CD4-positive, alpha-beta T cell (primary cell): ENCODE results near the gene SLC26A9. TPM values are rescaled to one million over a fixed set of nuclear protein-coding genes. Genes with fewer than 3 reads are reported as not detected.

Source experiments
- ATAC-seq: fragments of 200-7000 bp; cut with Tn5 transposase; one replicate; pipeline ENCODE4 v1.10.0; 2022; ENCODE audit warnings: mild to moderate bottlenecking; ENCODE audit not compliant: poor library complexity
- CTCF ChIA-PET: fragments of 350-600 bp; sonication (Branson Sonifier 250); formaldehyde crosslinking; loops from one replicate; lab custom pipeline; 2021; ENCODE audit warnings: antibody characterized with exemption, inconsistent platforms; lab: Charles Lee
- POLR2A ChIA-PET: fragments of 350-600 bp; sonication (Branson Sonifier 250); formaldehyde crosslinking; loops from one replicate; lab custom pipeline; 2021; ENCODE audit warnings: antibody characterized with exemption, inconsistent platforms; lab: Charles Lee
- DNase-seq, 14 experiments: peaks; one replicate each; pipeline ENCODE4 v3.0.0-alpha.2; 2013 to 2020; ENCODE audit warnings: mixed read lengths in 2 of 14
- H3K27ac ChIP-seq, 2 donors: one replicate each; pipeline versions ENCODE4 v1.5.1 to v1.7.0; 2013; ENCODE audit warnings: low read length in 2 of 2, low read depth in 1 of 2, mild to moderate bottlenecking in 1 of 2
- H3K27me3 ChIP-seq, 2 experiments: 1 replicate in 1 of 2; 2 replicates in 1 of 2; pipeline versions ENCODE4 v1.6.1 to v1.7.0; 2013; ENCODE audit warnings: low read length in 2 of 2, control low read depth in 1 of 2, mild to moderate bottlenecking in 1 of 2, moderate library complexity in 1 of 2; ENCODE audit not compliant: insufficient read depth in 2 of 2, control insufficient read depth in 1 of 2
- H3K36me3 ChIP-seq: one replicate; pipeline ENCODE4 v1.6.1; 2013; ENCODE audit warnings: low read length, control low read depth; ENCODE audit not compliant: insufficient read depth
- H3K4me1 ChIP-seq: one replicate; pipeline ENCODE4 v1.6.1; 2013; ENCODE audit warnings: low read length, control low read depth; ENCODE audit not compliant: insufficient read depth
- H3K4me3 ChIP-seq: one replicate; pipeline ENCODE4 v1.5.1; 2013; ENCODE audit warnings: mild to moderate bottlenecking, low read length, moderate library complexity
- H3K9me3 ChIP-seq, 2 experiments: 1 replicate in 1 of 2; 2 replicates in 1 of 2; pipeline versions ENCODE4 v1.6.1 to v1.7.0; 2013; ENCODE audit warnings: low read length in 2 of 2, mild to moderate bottlenecking in 2 of 2, control low read depth in 1 of 2, moderate library complexity in 1 of 2; ENCODE audit not compliant: control insufficient read depth in 1 of 2, insufficient read depth in 1 of 2
- H3K27ac Mint-ChIP-seq: one replicate; pipeline ENCODE4 v1.8.0; 2020; ENCODE audit warnings: mixed read lengths
- H3K27me3 Mint-ChIP-seq: one replicate; pipeline ENCODE4 v1.8.0; 2021; ENCODE audit warnings: mixed read lengths
- H3K36me3 Mint-ChIP-seq: one replicate; pipeline ENCODE4 v1.8.0; 2021; ENCODE audit warnings: low read depth, mixed read lengths
- H3K4me1 Mint-ChIP-seq: one replicate; pipeline ENCODE4 v1.8.0; 2021; ENCODE audit warnings: low read depth, mixed read lengths
- H3K4me3 Mint-ChIP-seq: one replicate; pipeline ENCODE4 v1.8.0; 2020; ENCODE audit warnings: mild to moderate bottlenecking, mixed read lengths
- H3K9me3 Mint-ChIP-seq: one replicate; pipeline ENCODE4 v1.8.0; 2020; ENCODE audit warnings: mixed read lengths
- intact Hi-C, 2 experiments: fragments of 100-400 bp; cut with DNase I in 1 of 2; cut with micrococcal nuclease in 1 of 2; formaldehyde crosslinking; loops; one replicate each; pipeline versions ENCODE4 v1.15.1 to v1.9.0; 2023 to 2025; cut with DNase I, micrococcal nuclease
- total RNA-seq, 174 experiments: library from RNA in 2 of 174; stranded (reverse) in 2 of 174; gene quantifications; one replicate each; pipeline ENCODE4 v1.2.3 and lab custom pipeline; 2021 to 2026
- TF ChIP-seq, protein P1 (sequence below): fragments of 200-600 bp; IDR thresholded peaks from one replicate; pipeline ENCODE4 v1.8.0; 2022; ENCODE audit warnings: antibody characterized with exemption, mild to moderate bottlenecking

Gene SLC26A9
- total RNA-seq, 2 experiments from 2014 or later: not detected

DNA sequence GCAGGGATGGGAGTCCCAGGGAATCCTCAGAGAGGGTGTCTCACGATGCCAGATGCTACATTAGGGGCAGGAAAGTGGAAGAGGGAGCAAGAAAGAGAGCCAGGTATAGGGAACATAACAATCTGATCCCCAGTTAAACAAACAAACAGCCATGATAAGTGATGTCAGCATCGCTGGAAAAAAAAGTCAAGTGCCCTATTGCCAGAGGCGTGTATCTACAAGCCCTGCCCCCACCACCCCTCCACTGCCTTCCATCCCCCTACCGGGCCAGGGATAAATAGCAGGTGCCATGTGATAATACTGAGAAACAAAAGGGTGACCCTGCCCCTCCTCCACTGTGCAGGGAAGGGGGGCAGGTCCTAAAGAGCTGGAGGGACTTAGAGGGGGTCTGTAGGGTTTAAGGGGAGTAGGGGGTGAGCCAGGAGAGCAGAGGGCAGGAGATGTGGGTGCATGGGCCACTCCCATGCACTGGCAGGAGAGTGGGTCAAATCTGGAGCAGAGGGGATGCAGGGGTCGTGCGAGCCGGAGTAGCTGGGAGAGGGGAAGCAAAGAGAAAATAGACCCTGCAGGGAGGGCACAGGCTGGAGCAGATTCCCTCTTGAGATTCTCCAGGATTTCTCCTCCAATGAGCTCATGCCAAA lies 3.4 kb downstream of the SLC26A9 start:
- Histone ChIP-seq H3K9me3 (no peaks in the 10 kb centered on the region), H3K4me3 (no peak overlapping the region), H3K4me1 (no peaks in the 10 kb centered on the region), H3K36me3 (no peaks in the 10 kb centered on the region), H3K27ac (no peak overlapping the region), H3K27me3 (peaks cover 23 to 37% of the 10 kb centered on the region in 2 experiments)
- TF ChIP-seq, protein P1, sequence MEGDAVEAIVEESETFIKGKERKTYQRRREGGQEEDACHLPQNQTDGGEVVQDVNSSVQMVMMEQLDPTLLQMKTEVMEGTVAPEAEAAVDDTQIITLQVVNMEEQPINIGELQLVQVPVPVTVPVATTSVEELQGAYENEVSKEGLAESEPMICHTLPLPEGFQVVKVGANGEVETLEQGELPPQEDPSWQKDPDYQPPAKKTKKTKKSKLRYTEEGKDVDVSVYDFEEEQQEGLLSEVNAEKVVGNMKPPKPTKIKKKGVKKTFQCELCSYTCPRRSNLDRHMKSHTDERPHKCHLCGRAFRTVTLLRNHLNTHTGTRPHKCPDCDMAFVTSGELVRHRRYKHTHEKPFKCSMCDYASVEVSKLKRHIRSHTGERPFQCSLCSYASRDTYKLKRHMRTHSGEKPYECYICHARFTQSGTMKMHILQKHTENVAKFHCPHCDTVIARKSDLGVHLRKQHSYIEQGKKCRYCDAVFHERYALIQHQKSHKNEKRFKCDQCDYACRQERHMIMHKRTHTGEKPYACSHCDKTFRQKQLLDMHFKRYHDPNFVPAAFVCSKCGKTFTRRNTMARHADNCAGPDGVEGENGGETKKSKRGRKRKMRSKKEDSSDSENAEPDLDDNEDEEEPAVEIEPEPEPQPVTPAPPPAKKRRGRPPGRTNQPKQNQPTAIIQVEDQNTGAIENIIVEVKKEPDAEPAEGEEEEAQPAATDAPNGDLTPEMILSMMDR: no peak
- ATAC-seq: no peak
- H3K4me1 Mint-ChIP-seq: no peaks in the 10 kb centered on the region
- CTCF ChIA-PET: no interaction called here
- peaks cover 78% of the 10 kb centered on the region for H3K27me3 Mint-ChIP-seq
- no peaks in the 10 kb centered on the region for H3K9me3 Mint-ChIP-seq
- H3K36me3 Mint-ChIP-seq: no peaks in the 10 kb centered on the region
- H3K27ac Mint-ChIP-seq: no peak overlapping the region
- intact Hi-C loops: no loop called here
- POLR2A ChIA-PET: no interaction called here
- peak in 1 of 14 experiments; percentile 9 for DNase-seq
- H3K4me3 Mint-ChIP-seq: no peak overlapping the region

DNA sequence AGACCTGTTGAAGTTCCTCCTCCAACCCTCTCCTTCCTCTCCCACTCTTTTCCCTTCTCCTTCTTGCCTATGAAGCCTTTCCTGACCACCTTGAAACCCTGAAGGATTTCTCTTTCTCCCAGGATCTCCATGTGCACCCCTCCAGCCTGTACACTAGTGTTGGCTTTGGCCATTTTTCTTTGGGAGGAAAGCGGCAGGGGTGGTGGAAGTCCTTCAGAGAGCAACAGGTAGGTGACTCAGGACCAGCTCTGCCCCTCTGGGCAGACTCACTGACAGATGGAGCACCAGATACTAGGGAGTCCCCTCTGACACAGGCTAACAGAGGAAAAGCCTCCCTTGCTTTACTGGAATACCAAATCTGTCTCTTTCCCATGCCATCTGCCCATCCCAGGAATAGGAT lies 4.6 kb downstream of the SLC26A9 start:
- H3K27ac ChIP-seq: no peak overlapping the region
- no peak overlapping the region for H3K4me3 ChIP-seq
- no peaks in the 10 kb centered on the region for H3K4me1 ChIP-seq
- no peaks in the 10 kb centered on the region for H3K36me3 ChIP-seq
- Mint-ChIP-seq H3K9me3 (no peaks in the 10 kb centered on the region), H3K36me3 (no peaks in the 10 kb centered on the region), H3K4me1 (no peaks in the 10 kb centered on the region), H3K27ac (no peak overlapping the region), H3K4me3 (no peak overlapping the region), H3K27me3 (peaks cover 82% of the 10 kb centered on the region)
- DNase-seq (no peak), ATAC-seq (no peak)
- ChIA-PET POLR2A (no interaction called here), CTCF (no interaction called here)
- H3K27me3 ChIP-seq: peaks cover 25 to 34% of the 10 kb centered on the region in 2 experiments
- TF ChIP-seq, protein P1: no peak
- intact Hi-C loops: no loop called here
- H3K9me3 ChIP-seq: no peaks in the 10 kb centered on the region

DNA sequence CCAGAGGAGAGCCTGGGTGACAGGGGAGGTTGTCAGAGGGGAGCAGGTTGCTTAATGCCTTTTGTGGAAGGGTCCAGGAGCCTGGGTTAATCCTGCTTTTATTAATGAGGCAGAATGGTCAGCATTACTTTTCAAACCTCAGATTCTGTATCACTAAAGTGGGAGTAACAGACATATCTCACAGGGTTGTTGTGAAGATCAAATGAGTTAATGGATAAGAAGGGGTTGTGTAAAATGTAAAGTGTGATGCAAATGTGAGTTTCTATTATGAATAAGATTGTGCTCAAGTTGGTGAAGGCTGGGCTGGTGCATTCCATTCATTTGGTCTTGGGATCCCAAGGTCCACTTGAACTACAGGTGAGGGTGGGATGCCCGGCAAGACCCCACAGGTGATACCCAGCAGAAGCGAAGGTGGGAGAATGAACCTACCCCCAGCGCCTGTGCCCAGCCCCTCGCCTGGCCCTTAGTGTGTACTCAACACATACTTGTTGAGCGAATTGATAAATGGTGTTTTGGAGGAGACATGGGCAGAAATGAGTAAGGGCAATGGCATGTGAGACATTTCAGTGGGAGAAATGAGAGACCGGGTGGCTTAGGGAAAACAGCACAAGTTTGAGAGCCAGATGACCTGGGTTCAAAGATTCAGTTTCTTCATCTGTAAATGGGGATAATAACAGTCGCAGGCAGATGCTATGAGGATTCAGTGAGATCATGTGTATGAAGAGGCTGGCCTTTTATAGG lies 6.2 kb downstream of the SLC26A9 start:
- DNase-seq: no peak
- H3K27ac Mint-ChIP-seq: no peak overlapping the region
- H3K27me3 ChIP-seq: peaks cover 19% of the 10 kb centered on the region in 2 experiments

More for the DNA sequence above, 6.2 kb downstream of the SLC26A9 start:
- ChIA-PET CTCF (no interaction called here), POLR2A (no interaction called here)
- no peaks in the 10 kb centered on the region for H3K36me3 Mint-ChIP-seq
- H3K27me3 Mint-ChIP-seq: peaks cover 78% of the 10 kb centered on the region
- ATAC-seq: no peak
- no peaks in the 10 kb centered on the region for H3K9me3 Mint-ChIP-seq
- Histone ChIP-seq H3K4me1 (no peaks in the 10 kb centered on the region), H3K27ac (no peak overlapping the region), H3K36me3 (no peaks in the 10 kb centered on the region), H3K9me3 (no peaks in the 10 kb centered on the region), H3K4me3 (no peak overlapping the region)
- TF ChIP-seq, protein P1: no peak
- H3K4me3 Mint-ChIP-seq: no peak overlapping the region
- H3K4me1 Mint-ChIP-seq: no peaks in the 10 kb centered on the region
- intact Hi-C loops: no loop called here
